ENCODE data around the gene MLNR.

The MLNR gene

DNA sequence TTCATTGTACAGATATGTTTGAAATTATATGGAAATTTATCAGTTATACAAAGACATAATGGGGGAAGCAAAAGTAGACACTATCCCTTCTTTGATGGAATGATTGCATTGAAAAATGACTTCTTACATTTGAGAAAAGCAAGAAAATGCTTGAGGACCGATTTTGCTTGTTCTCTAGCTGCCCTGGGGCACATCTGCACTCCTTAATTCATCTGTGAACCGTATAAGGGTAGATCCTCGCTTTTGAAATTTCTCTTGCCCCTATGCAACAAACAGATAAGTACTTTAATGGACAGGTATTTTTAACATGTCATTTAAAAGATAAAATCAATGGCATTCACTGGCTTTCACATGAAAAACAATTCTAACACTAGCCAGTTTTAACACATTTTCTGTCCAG, 13.5 kb upstream of the MLNR start:
- POLR2A ChIA-PET (ENCODE audit: low non-redundant PET) = no interaction called here
- H3K27ac ChIP-seq = no peak overlapping the region
- CTCF ChIA-PET = interaction anchor here (0.7 to 1.0 kb wide), 2 partner anchors 9 to 1906 kb away, joined by 3 to 4 read pairs; no protein-coding TSS in a partner anchor
- TF ChIP-seq CTCF (conservative IDR thresholded peaks at IDR 0.05; ENCODE audit: low read depth) = no peak
- no peak for DNase-seq (ENCODE audit: low spot score)

DNA sequence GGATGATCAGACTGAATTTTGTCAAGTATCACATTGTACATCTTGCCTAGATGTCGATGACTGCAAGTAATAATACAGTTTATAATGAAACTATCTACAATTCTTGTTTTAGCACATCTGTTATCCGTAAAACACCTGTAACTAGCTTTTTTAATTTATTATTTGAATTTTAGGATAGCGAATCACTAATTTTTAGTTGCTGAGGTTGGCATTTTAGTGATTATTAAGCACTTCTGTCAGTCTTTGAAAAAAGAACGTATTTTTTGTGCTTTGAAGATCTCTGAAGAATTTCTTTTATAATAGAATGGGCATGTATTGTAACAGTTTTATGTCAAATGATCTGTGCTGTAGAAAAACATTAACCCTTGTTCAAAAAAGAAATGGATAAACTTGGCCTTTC, 11.5 kb upstream of the MLNR start:
- no peak for TF ChIP-seq CTCF (conservative IDR thresholded peaks at IDR 0.05; ENCODE audit: low read depth)
- no peak overlapping the region for H3K27ac ChIP-seq
- DNase-seq (ENCODE audit: low spot score) = no peak
- ChIA-PET POLR2A (ENCODE audit: low non-redundant PET) (no interaction called here), CTCF (no interaction called here)

DNA sequence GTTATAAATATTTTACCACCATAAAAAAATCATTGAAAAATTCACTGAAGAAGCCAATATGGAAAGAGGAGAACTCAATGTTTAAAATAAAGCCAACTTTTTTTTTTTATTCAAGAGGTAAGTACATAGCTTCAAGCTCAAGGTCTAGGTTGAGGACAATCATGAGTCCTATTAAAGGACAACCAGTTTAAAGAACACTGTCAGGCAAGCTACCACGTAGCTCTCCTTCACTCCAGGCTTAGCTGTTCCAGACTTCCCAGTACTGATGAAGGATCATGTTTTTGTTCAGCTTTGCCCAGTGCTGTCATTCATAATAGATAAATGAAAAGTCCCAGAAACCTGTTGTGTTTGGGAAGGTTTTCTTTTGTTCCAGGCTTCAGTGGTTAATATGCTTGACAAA, 10.0 kb upstream of the MLNR start:
- ChIA-PET CTCF (no interaction called here), POLR2A (ENCODE audit: low non-redundant PET) (no interaction called here)
- no peak for TF ChIP-seq CTCF (conservative IDR thresholded peaks at IDR 0.05; ENCODE audit: low read depth)
- no peak overlapping the region for H3K27ac ChIP-seq
- no peak for DNase-seq (ENCODE audit: low spot score)

- ChIA-PET CTCF (no interaction called here), POLR2A (ENCODE audit: low non-redundant PET) (no interaction called here)
- H3K27ac ChIP-seq = no peak overlapping the region
- DNase-seq (ENCODE audit: low spot score) = no peak
- no peak for TF ChIP-seq CTCF (conservative IDR thresholded peaks at IDR 0.05; ENCODE audit: low read depth)
These were observed 9.5 kb upstream of the MLNR start for GRCh38 chr13:49210669-49211068.

GRCh38 chr13:49213539-49213938, 6.6 kb upstream of the MLNR start:
- no peak overlapping the region for H3K27ac ChIP-seq
- ChIA-PET POLR2A (ENCODE audit: low non-redundant PET) (no interaction called here), CTCF (no interaction called here)
- no peak for TF ChIP-seq CTCF (conservative IDR thresholded peaks at IDR 0.05; ENCODE audit: low read depth)
- no peak for DNase-seq (ENCODE audit: low spot score)

DNA sequence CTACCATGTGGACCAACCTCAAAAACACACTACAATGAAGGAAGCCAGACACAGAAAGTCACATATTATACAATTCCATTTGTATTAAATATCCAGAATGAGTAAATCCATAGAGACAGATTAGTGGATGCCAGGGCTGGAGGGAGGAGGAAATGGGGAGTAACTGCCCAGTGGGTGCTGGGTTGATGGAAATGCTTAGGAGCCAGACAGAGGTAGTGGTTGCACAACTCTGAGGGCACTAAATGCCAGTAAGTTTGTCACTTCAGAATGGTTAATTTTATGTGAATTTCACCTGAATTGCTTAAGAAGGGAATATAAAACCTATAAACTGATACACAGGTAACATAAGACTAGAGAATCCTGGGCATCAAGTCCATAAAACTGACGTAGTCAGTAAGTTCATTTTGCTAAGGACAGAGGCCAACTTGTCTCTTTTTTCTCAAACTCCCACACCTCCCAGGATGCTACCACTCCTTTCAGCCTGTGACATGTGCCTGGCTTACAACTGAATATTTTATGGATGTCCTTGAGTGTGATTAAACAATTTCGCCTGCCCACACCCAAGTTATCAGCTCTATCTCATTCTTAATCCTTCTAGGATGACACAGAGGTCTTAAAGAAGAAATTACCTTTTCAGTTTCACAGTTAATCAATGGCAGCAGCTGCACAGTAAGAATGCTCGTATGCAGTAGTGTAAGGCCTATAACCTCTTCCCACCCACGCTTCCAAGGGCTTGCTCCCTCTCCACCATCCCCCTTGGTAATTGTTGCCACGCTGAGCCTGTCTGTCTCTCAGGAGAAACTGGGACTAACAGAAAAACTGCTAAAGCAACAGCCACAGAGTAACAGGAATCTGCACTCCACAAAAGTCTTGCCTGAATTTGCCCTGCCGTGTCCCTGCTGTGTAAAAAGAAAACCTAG, 5.9 kb upstream of the MLNR start:
- TF ChIP-seq CTCF (conservative IDR thresholded peaks at IDR 0.05; ENCODE audit: low read depth) = no peak
- CTCF ChIA-PET = interaction anchor here (1.0 kb wide), 1 partner anchor 26 kb away, joined by 3 read pairs; no protein-coding TSS in a partner anchor
- H3K27ac ChIP-seq = no peak overlapping the region
- DNase-seq (ENCODE audit: low spot score) = no peak
- POLR2A ChIA-PET (ENCODE audit: low non-redundant PET) = no interaction called here

All from RWPE1 (cell line).